GM12878 (cell line): ENCODE results near the gene UQCC5. TPM values are rescaled to one million over a fixed set of nuclear protein-coding genes. Genes with fewer than 3 reads are reported as not detected.

Source experiments
- ATAC-seq: fragments of 200-7000 bp; cut with Tn5 transposase; 3 replicates; pipeline ENCODE4 v1.9.1; 2020; ENCODE audit warnings: mild to moderate bottlenecking, moderate library complexity
- BruUV-seq: library from RNA; stranded (reverse); fragments of 400-500 nt; replicated peaks from 2 replicates; lab custom pipeline; 2021; lab: Mats Ljungman, UMichigan
- CTCF ChIA-PET: fragments of 300-600 bp; sonication (Branson Sonifier 250); formaldehyde crosslinking; extraction: SDS; loops from one replicate; lab custom pipeline; 2021; ENCODE audit warnings: inconsistent platforms; lab: Yijun Ruan, JAX
- POLR2A ChIA-PET: fragments of 350-600 bp; formaldehyde crosslinking; extraction: SDS; loops from one replicate; lab custom pipeline; 2021; ENCODE audit warnings: inconsistent platforms; lab: Charles Lee
- RAD21 ChIA-PET: fragments of 300-600 bp; sonication (Branson Sonifier 250); formaldehyde crosslinking; loops from one replicate; lab custom pipeline; 2023; ENCODE audit warnings: antibody characterized with exemption; ENCODE audit not compliant: unreplicated experiment; lab: Charles Lee
- SMC1A ChIA-PET: fragments of 300-600 bp; sonication (Branson Sonifier 250); formaldehyde crosslinking; loops from one replicate; lab custom pipeline; 2023; ENCODE audit not compliant: unreplicated experiment, uncharacterized antibody; lab: Charles Lee
- DNase-seq: peaks from one replicate; pipeline ENCODE4 v3.0.0-alpha.2; 2011; ENCODE audit warnings: low read depth, low spot score
- FAIRE-seq: peaks from 3 replicates; lab custom pipeline; 2011; peaks lifted over from hg19 to GRCh38; lab: Jason Lieb, UNC
- H2AFZ ChIP-seq: 2 replicates; pipeline ENCODE4 v1.6.0; 2011; ENCODE audit warnings: low read depth, low read length, control low read depth; ENCODE audit not compliant: control insufficient read depth
- H3K27ac ChIP-seq: 2 replicates; pipeline ENCODE4 v1.5.1; 2011; ENCODE audit warnings: control low read depth; ENCODE audit not compliant: control insufficient read depth, insufficient read depth
- H3K27me3 ChIP-seq, 2 experiments: replicated peaks in 1 of 2; 2 replicates each; pipeline versions ENCODE4 v1.6.0 to v1.6.1; 2011; ENCODE audit warnings: low read length in 1 of 2; ENCODE audit not compliant: control insufficient read depth in 2 of 2, insufficient read depth in 2 of 2
- H3K36me3 ChIP-seq, 2 experiments: 2 replicates each; pipeline ENCODE4 v1.5.1; 2011; ENCODE audit warnings: low read length in 1 of 2; ENCODE audit not compliant: control insufficient read depth in 2 of 2, insufficient read depth in 2 of 2
- H3K4me1 ChIP-seq: 2 replicates; pipeline ENCODE4 v1.6.1; 2011; ENCODE audit warnings: mild to moderate bottlenecking, low read length, moderate library complexity, mixed read lengths; ENCODE audit not compliant: control insufficient read depth, insufficient read depth
- H3K4me2 ChIP-seq: 2 replicates; pipeline ENCODE4 v1.6.0; 2011; ENCODE audit warnings: control low read depth; ENCODE audit not compliant: control insufficient read depth, insufficient read depth
- H3K4me3 ChIP-seq: fragments of 200-600 bp; sonication (generic); 2 replicates; pipeline ENCODE4 v1.5.1; 2016
- H3K79me2 ChIP-seq: 2 replicates; pipeline ENCODE4 v1.6.0; 2011; ENCODE audit warnings: low read length; ENCODE audit not compliant: control insufficient read depth, insufficient read depth
- H3K9ac ChIP-seq: 2 replicates; pipeline ENCODE4 v1.8.0; 2011; ENCODE audit warnings: low read length, control low read depth, mixed read lengths; ENCODE audit not compliant: control insufficient read depth, insufficient read depth
- H3K9me3 ChIP-seq: replicated peaks from 3 replicates; pipeline ENCODE4 v1.5.1; 2011; ENCODE audit warnings: mild to moderate bottlenecking, low read length; ENCODE audit not compliant: control insufficient read depth, insufficient read depth
- H4K20me1 ChIP-seq: 2 replicates; pipeline ENCODE4 v1.6.0; 2011; ENCODE audit not compliant: control insufficient read depth, insufficient read depth
- BCL3 ChIP-seq: IDR thresholded peaks from 2 replicates; pipeline ENCODE4 v1.6.1; 2011; ENCODE audit warnings: borderline replicate concordance, low read depth, mild to moderate bottlenecking, moderate library complexity, low read length; ENCODE audit not compliant: insufficient read depth, poor library complexity, severe bottlenecking
- CEBPB ChIP-seq, 2 experiments: fragments of 150-350 bp in 1 of 2; IDR thresholded peaks; 2 replicates each; pipeline ENCODE4 v1.6.1; 2012 to 2014; ENCODE audit warnings: low read depth in 2 of 2, low read length in 2 of 2, borderline replicate concordance in 1 of 2, inconsistent platforms in 1 of 2
- CHD1 ChIP-seq: IDR thresholded peaks from 2 replicates; pipeline ENCODE4 v1.6.1; 2012; ENCODE audit warnings: low read depth, low read length, improper control_type of control experiment
- CREB1 ChIP-seq: IDR thresholded peaks from 2 replicates; pipeline ENCODE4 v1.6.1; 2012; ENCODE audit warnings: low read depth, mild to moderate bottlenecking, inconsistent platforms
- EP300 ChIP-seq, 2 experiments: fragments of 150-350 bp in 1 of 2; IDR thresholded peaks; 2 replicates each; pipeline ENCODE4 v1.6.1; 2011 to 2012; ENCODE audit warnings: low read depth in 2 of 2, low read length in 2 of 2, borderline replicate concordance in 1 of 2, improper control_type of control experiment in 1 of 2, inconsistent platforms in 1 of 2; ENCODE audit not compliant: control insufficient read depth in 1 of 2
- SIN3A ChIP-seq: IDR thresholded peaks from 2 replicates; pipeline ENCODE4 v1.6.1; 2012; ENCODE audit warnings: low read depth, low read length, improper control_type of control experiment
- ZBTB33 ChIP-seq: fragments of 450-650 bp; IDR thresholded peaks from 2 replicates; pipeline ENCODE4 v1.6.1; 2017; ENCODE audit warnings: mild to moderate bottlenecking
- WGBS: methylation state at CpG from one replicate; pipeline ENCODE4 v1.1.6; 2016; ENCODE audit warnings: low lambda C conversion rate; ENCODE audit not compliant: insufficient replicate concordance, insufficient coverage; ENCODE audit errors: missing lambda C conversion rate; 5-methylcytosine and 5-hydroxymethylcytosine counted together
- in situ Hi-C: fragments of 300-500 bp; cut with MboI; formaldehyde crosslinking; loops from 9 replicates; pipeline ENCODE4 v1.14.3; 2018; ENCODE audit warnings: mixed read lengths
- intact Hi-C: fragments of 100-400 bp; cut with micrococcal nuclease; formaldehyde crosslinking; loops from one replicate; pipeline ENCODE4 v1.14.2; 2022; ENCODE audit not compliant: unreplicated experiment
- polyA plus RNA-seq, 11 experiments: library from polyadenylated mRNA; depleted of rRNA in 4 of 11; unstranded in 6 of 11; stranded (reverse) in 5 of 11; fragments of >200 nt; fragmentation: Nextera tagmentation in 4 of 11; fragmentation: Illumina TruSeq in 1 of 11; extraction: Ambion mirVana in 4 of 11; extraction: Trizol in 1 of 11; gene quantifications; 1 replicate in 1 of 11; 2 replicates in 10 of 11; pipeline versions ENCODE4 v1.2.1 to v1.2.3, GENCODE V29; 2011 to 2016; ENCODE audit warnings: inconsistent platforms in 2 of 11, missing spikeins in 2 of 11, low read depth in 1 of 11
- total RNA-seq, 4 experiments: library from RNA; depleted of rRNA in 3 of 4; stranded (reverse); fragments of >200 nt in 3 of 4; fragmentation: Illumina TruSeq in 1 of 4; extraction: Trizol in 1 of 4; gene quantifications; 2 replicates each; pipeline versions ENCODE4 v1.2.1 to v1.2.3, GENCODE V29; 2013 to 2021
- TF ChIP-seq, protein P1 (sequence below): fragments of 150-350 bp; IDR thresholded peaks from 2 replicates; pipeline ENCODE4 v1.6.1; 2016; ENCODE audit warnings: low read depth, low read length
- TF ChIP-seq, protein P2 (sequence below), 3 experiments: IDR thresholded peaks in 2 of 3; conservative IDR thresholded peaks in 1 of 3; 2 replicates each; pipeline ENCODE4 v1.5.1; 2011; ENCODE audit warnings: low read depth in 3 of 3, low read length in 3 of 3, mild to moderate bottlenecking in 3 of 3, control low read depth in 2 of 3, moderate library complexity in 2 of 3, inconsistent platforms in 1 of 3, mixed read lengths in 1 of 3; ENCODE audit not compliant: control insufficient read depth in 2 of 3, insufficient read depth in 1 of 3; ENCODE audit errors: extremely low read depth in 1 of 3

The UQCC5 gene
- total and polyA plus RNA-seq, 10 of the 15 experiments (the other 5 are each of a cell fraction or from before 2014, with no cell fraction given), result 15.1 to 84.8 (median 28.0) TPM

- H3K79me2 ChIP-seq, result no peaks in the 10 kb centered on the region
- no peak overlapping the region for H3K4me3 ChIP-seq
- H3K9ac ChIP-seq, result no peak overlapping the region
- H3K27ac ChIP-seq, result no peak overlapping the region
- intact Hi-C loops (no loop called here), in situ Hi-C loops (no loop called here)
- H3K4me2 ChIP-seq, result no peak overlapping the region
- BruUV-seq, result no TSS peak
- no peak for TF ChIP-seq BCL3
- TF ChIP-seq, protein P1, sequence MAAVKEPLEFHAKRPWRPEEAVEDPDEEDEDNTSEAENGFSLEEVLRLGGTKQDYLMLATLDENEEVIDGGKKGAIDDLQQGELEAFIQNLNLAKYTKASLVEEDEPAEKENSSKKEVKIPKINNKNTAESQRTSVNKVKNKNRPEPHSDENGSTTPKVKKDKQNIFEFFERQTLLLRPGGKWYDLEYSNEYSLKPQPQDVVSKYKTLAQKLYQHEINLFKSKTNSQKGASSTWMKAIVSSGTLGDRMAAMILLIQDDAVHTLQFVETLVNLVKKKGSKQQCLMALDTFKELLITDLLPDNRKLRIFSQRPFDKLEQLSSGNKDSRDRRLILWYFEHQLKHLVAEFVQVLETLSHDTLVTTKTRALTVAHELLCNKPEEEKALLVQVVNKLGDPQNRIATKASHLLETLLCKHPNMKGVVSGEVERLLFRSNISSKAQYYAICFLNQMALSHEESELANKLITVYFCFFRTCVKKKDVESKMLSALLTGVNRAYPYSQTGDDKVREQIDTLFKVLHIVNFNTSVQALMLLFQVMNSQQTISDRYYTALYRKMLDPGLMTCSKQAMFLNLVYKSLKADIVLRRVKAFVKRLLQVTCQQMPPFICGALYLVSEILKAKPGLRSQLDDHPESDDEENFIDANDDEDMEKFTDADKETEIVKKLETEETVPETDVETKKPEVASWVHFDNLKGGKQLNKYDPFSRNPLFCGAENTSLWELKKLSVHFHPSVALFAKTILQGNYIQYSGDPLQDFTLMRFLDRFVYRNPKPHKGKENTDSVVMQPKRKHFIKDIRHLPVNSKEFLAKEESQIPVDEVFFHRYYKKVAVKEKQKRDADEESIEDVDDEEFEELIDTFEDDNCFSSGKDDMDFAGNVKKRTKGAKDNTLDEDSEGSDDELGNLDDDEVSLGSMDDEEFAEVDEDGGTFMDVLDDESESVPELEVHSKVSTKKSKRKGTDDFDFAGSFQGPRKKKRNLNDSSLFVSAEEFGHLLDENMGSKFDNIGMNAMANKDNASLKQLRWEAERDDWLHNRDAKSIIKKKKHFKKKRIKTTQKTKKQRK, result no peak
- no peak for TF ChIP-seq CEBPB (IDR thresholded peaks at IDR 0.05; ENCODE audit: borderline replicate concordance in 1 of 2, low read depth in 2 of 2, low read length in 2 of 2)
- TF ChIP-seq EP300 (IDR thresholded peaks at IDR 0.05; ENCODE audit: borderline replicate concordance in 1 of 2, control insufficient read depth in 1 of 2, low read depth in 2 of 2, low read length in 2 of 2), result no peak
- TF ChIP-seq ZBTB33, result no peak
- no peak for TF ChIP-seq CHD1
- TF ChIP-seq SIN3A, result no peak
- TF ChIP-seq CREB1, result no peak
- TF ChIP-seq, protein P2, sequence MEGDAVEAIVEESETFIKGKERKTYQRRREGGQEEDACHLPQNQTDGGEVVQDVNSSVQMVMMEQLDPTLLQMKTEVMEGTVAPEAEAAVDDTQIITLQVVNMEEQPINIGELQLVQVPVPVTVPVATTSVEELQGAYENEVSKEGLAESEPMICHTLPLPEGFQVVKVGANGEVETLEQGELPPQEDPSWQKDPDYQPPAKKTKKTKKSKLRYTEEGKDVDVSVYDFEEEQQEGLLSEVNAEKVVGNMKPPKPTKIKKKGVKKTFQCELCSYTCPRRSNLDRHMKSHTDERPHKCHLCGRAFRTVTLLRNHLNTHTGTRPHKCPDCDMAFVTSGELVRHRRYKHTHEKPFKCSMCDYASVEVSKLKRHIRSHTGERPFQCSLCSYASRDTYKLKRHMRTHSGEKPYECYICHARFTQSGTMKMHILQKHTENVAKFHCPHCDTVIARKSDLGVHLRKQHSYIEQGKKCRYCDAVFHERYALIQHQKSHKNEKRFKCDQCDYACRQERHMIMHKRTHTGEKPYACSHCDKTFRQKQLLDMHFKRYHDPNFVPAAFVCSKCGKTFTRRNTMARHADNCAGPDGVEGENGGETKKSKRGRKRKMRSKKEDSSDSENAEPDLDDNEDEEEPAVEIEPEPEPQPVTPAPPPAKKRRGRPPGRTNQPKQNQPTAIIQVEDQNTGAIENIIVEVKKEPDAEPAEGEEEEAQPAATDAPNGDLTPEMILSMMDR (IDR thresholded peaks at IDR 0.05 in 2 of 3, conservative IDR thresholded peaks at IDR 0.05 in 1 of 3; ENCODE audit: control insufficient read depth in 2 of 3, extremely low read depth in 1 of 3, insufficient read depth in 1 of 3, low read depth in 3 of 3, low read length in 3 of 3), result no peak
- RAD21 ChIA-PET, result no interaction called here
- WGBS, result 98% methylated on average over 59 of the region's 59 CpGs
- H4K20me1 ChIP-seq, result no peaks in the 10 kb centered on the region
- ATAC-seq (no peak), DNase-seq (no peak), FAIRE-seq (no peak)
- H3K27me3 ChIP-seq, result no peaks in the 10 kb centered on the region
- peaks cover 6 to 30% of the 10 kb centered on the region in 2 experiments; a peak in 3 of 4 replicates for H3K36me3 ChIP-seq
- no peaks in the 10 kb centered on the region for H3K4me1 ChIP-seq
- no peaks in the 10 kb centered on the region for H3K9me3 ChIP-seq
- SMC1A ChIA-PET, result no interaction called here
- no peak overlapping the region for H2AFZ ChIP-seq
- CTCF ChIA-PET, result no interaction called here
- POLR2A ChIA-PET, result no interaction called here
These were observed 48.4 kb upstream of the UQCC5 start for GRCh38 chr3:52487788-52488691.
